Endothelial cell of umbilical vein (primary cell): ENCODE data around the gene JUNB. TPM values are rescaled to one million over a fixed set of nuclear protein-coding genes. Genes with fewer than 3 reads are reported as not detected.

Experiments used
- BruUV-seq: library from RNA; stranded (reverse); fragments of 400-500 nt; replicated peaks from 2 replicates; lab custom pipeline; 2021; lab: Mats Ljungman, UMichigan
- CTCF ChIA-PET: fragments of 300-600, 350-600 bp; sonication (Branson Sonifier 250); formaldehyde crosslinking; loops from one replicate; lab custom pipeline; 2021; ENCODE audit warnings: antibody characterized with exemption, inconsistent platforms; lab: Charles Lee
- POLR2A ChIA-PET: fragments of 300-600, 350-600 bp; sonication (Branson Sonifier 250); formaldehyde crosslinking; loops from one replicate; lab custom pipeline; 2021; ENCODE audit warnings: antibody characterized with exemption, inconsistent platforms; lab: Charles Lee
- DNase-seq: peaks from one replicate; pipeline ENCODE4 v3.0.0-alpha.2; 2011; ENCODE audit warnings: low read depth, low spot score
- FAIRE-seq: peaks from 2 replicates; lab custom pipeline; 2011; peaks lifted over from hg19 to GRCh38; lab: Jason Lieb, UNC
- H2AFZ ChIP-seq: 2 replicates; pipeline ENCODE4 v1.6.0; 2012; ENCODE audit warnings: low read depth, low read length, control low read depth, inconsistent platforms
- H3K27ac ChIP-seq: 2 replicates; pipeline ENCODE4 v1.5.1; 2011; ENCODE audit warnings: low read depth, mild to moderate bottlenecking, control low read depth, low read length, moderate library complexity; ENCODE audit not compliant: insufficient read depth
- H3K27me3 ChIP-seq, 2 experiments: 2 replicates each; pipeline versions ENCODE4 v1.6.0 to v1.6.1; 2011; ENCODE audit warnings: low read length in 2 of 2, mixed read lengths in 1 of 2; ENCODE audit not compliant: control insufficient read depth in 2 of 2, insufficient read depth in 2 of 2
- H3K36me3 ChIP-seq, 2 experiments: 2 replicates in 1 of 2; 3 replicates in 1 of 2; pipeline ENCODE4 v1.5.1; 2011; ENCODE audit warnings: low read length in 2 of 2, mild to moderate bottlenecking in 1 of 2, moderate library complexity in 1 of 2; ENCODE audit not compliant: control insufficient read depth in 2 of 2, insufficient read depth in 2 of 2; ENCODE audit errors: extremely low read depth in 1 of 2
- H3K4me1 ChIP-seq: 3 replicates; pipeline ENCODE4 v1.5.1; 2011; ENCODE audit warnings: mild to moderate bottlenecking, low read length; ENCODE audit not compliant: control insufficient read depth, insufficient read depth; ENCODE audit errors: extremely low read depth
- H3K4me2 ChIP-seq: 2 replicates; pipeline ENCODE4 v1.6.1; 2011; ENCODE audit warnings: low read length, control low read depth, mixed read lengths; ENCODE audit not compliant: insufficient read depth
- H3K4me3 ChIP-seq, 3 experiments: fragments of 200-600 bp in 1 of 3; sonication (generic), shearing (Covaris generic) in 1 of 3; replicated peaks in 1 of 3; 2 replicates each; pipeline ENCODE4 v1.5.1; 2011 to 2016; ENCODE audit warnings: control low read depth in 3 of 3, low read length in 3 of 3, mild to moderate bottlenecking in 2 of 3, inconsistent platforms in 1 of 3, low read depth in 1 of 3, moderate library complexity in 1 of 3; ENCODE audit not compliant: insufficient read depth in 1 of 3
- H3K79me2 ChIP-seq: 2 replicates; pipeline ENCODE4 v1.6.0; 2012; ENCODE audit warnings: low read length, inconsistent platforms; ENCODE audit not compliant: control insufficient read depth, insufficient read depth
- H3K9ac ChIP-seq: replicated peaks from 2 replicates; pipeline ENCODE3; 2011; ENCODE audit warnings: low read length, control low read depth; ENCODE audit not compliant: insufficient read depth; ENCODE audit errors: extremely low read depth
- H3K9me1 ChIP-seq: replicated peaks from 3 replicates; pipeline ENCODE4 v1.6.0; 2011; ENCODE audit warnings: mild to moderate bottlenecking, low read length; ENCODE audit not compliant: control insufficient read depth, insufficient read depth; ENCODE audit errors: extremely low read depth
- H3K9me3 ChIP-seq: replicated peaks from 2 replicates; pipeline ENCODE4 v1.5.1; 2012; ENCODE audit warnings: low read length, inconsistent platforms; ENCODE audit not compliant: control insufficient read depth, insufficient read depth
- H4K20me1 ChIP-seq: replicated peaks from 2 replicates; pipeline ENCODE3; 2011; ENCODE audit warnings: mild to moderate bottlenecking, low read length; ENCODE audit not compliant: control insufficient read depth, insufficient read depth; ENCODE audit errors: extremely low read depth
- CTCF ChIP-seq, 2 donors: IDR thresholded peaks; 1 replicate in 1 of 2; 2 replicates in 1 of 2; pipeline ENCODE4 v1.5.1; 2011; ENCODE audit warnings: low read length in 2 of 2, mild to moderate bottlenecking in 2 of 2, moderate library complexity in 2 of 2, control low read depth in 1 of 2, inconsistent platforms in 1 of 2, low read depth in 1 of 2; ENCODE audit not compliant: insufficient read depth in 1 of 2; ENCODE audit errors: extremely low read depth in 1 of 2
- EZH2 ChIP-seq: IDR thresholded peaks from 2 replicates; pipeline ENCODE4 v1.6.1; 2012; ENCODE audit warnings: borderline replicate concordance, low read depth, mild to moderate bottlenecking, moderate library complexity, low read length, inconsistent platforms; ENCODE audit not compliant: severe bottlenecking
- FOS ChIP-seq: IDR thresholded peaks from 2 replicates; pipeline ENCODE4 v1.6.1; 2011; ENCODE audit warnings: mild to moderate bottlenecking, low read length, moderate library complexity, borderline replicate concordance; ENCODE audit not compliant: insufficient read depth
- GATA2 ChIP-seq: IDR thresholded peaks from 2 replicates; pipeline ENCODE4 v1.7.0; 2011; ENCODE audit warnings: low read depth, mild to moderate bottlenecking, moderate library complexity, mixed read lengths, low read length; ENCODE audit not compliant: insufficient read length, insufficient read depth
- JUN ChIP-seq: IDR thresholded peaks from 2 replicates; pipeline ENCODE4 v1.6.1; 2011; ENCODE audit warnings: borderline replicate concordance, low read depth; ENCODE audit not compliant: insufficient read length, insufficient read depth
- MAX ChIP-seq: IDR thresholded peaks from 2 replicates; pipeline ENCODE4 v1.6.1; 2011; ENCODE audit not compliant: insufficient read depth, insufficient read length
- MYC ChIP-seq: IDR thresholded peaks from one replicate; pipeline ENCODE4 v1.6.1; 2011; ENCODE audit warnings: mild to moderate bottlenecking, low read depth, low read length
- POLR2A ChIP-seq: IDR thresholded peaks from 2 replicates; pipeline ENCODE4 v1.6.1; 2012; ENCODE audit warnings: low read depth, mild to moderate bottlenecking, control low read depth, low read length
- POLR2AphosphoS5 ChIP-seq: IDR thresholded peaks from 2 replicates; pipeline ENCODE4 v1.6.1; 2012; ENCODE audit warnings: low read depth, mild to moderate bottlenecking, control low read depth, low read length, moderate library complexity; ENCODE audit not compliant: insufficient read depth
- dilution Hi-C: fragments of 300-500 bp; cut with MboI; formaldehyde crosslinking; loops from one replicate; pipeline ENCODE4 v1.15.0; 2019; ENCODE audit warnings: low sequenced_read_pairs; ENCODE audit not compliant: extremely low pct_ligation_motif_present
- intact Hi-C: fragments of 100-400 bp; cut with micrococcal nuclease; formaldehyde crosslinking; loops from one replicate; pipeline ENCODE4 v1.10.0; 2022
- polyA plus RNA-seq, 4 experiments: library from polyadenylated mRNA; depleted of rRNA in 3 of 4; stranded (reverse) in 3 of 4; unstranded in 1 of 4; fragments of >200 nt; gene quantifications; 2 replicates each; pipeline versions ENCODE4 v1.2.1 to v1.2.3, GENCODE V29; 2011 to 2012; ENCODE audit warnings: missing spikeins in 1 of 4
- total RNA-seq: library from RNA; stranded (reverse); gene quantifications from 2 replicates; pipeline ENCODE4 v1.2.3, GENCODE V29; 2021

Gene JUNB
- total and polyA plus RNA-seq, 2 donors (not counting 3 experiments of a cell fraction or from before 2014, with no cell fraction given): 22.8 to 74.4 TPM

- POLR2A ChIA-PET: no interaction called here
- intact Hi-C loops: loop anchor here (10.0 kb wide), 1 partner anchor 150 kb away; the partner anchor contains the start of genes CALR and FARSA
- CTCF ChIA-PET: interaction anchor here (1.0 to 4.7 kb wide), 2 partner anchors 7 to 63 kb away, joined by 3 to 48 read pairs; no protein-coding TSS in a partner anchor
These were observed 6.3 kb upstream of the JUNB start for GRCh38 chr19:12784871-12785430.

More at GRCh38 chr19:12784871-12785430, 6.3 kb upstream of the JUNB start:
- dilution Hi-C loops: no loop called here
- Histone ChIP-seq H3K79me2 (no peaks in the 10 kb centered on the region), H3K4me2 (no peak overlapping the region), H3K4me3 (no peak overlapping the region), H3K9ac (no peak overlapping the region), H3K27ac (no peak overlapping the region), H3K36me3 (no peaks in the 10 kb centered on the region), H3K9me3 (no peaks in the 10 kb centered on the region), H2AFZ (no peak overlapping the region), H3K9me1 (no peaks in the 10 kb centered on the region), H4K20me1 (no peaks in the 10 kb centered on the region), H3K4me1 (peaks cover 23% of the 10 kb centered on the region), H3K27me3 (no peaks in the 10 kb centered on the region)
- BruUV-seq: no TSS peak
- DNase-seq: no peak
- FAIRE-seq: no peak
- no peak for TF ChIP-seq FOS
- no peak for TF ChIP-seq POLR2A
- no peak for TF ChIP-seq EZH2
- no peak for TF ChIP-seq JUN
- no peak for TF ChIP-seq MAX
- TF ChIP-seq CTCF (IDR thresholded peaks at IDR 0.05; ENCODE audit: extremely low read depth in 1 of 2, insufficient read depth in 1 of 2, low read depth in 1 of 2, low read length in 2 of 2): no peak
- no peak for TF ChIP-seq POLR2AphosphoS5
- no peak for TF ChIP-seq MYC
- TF ChIP-seq GATA2: no peak
